GM21619 (cell line): ENCODE data around the gene LIF.

Source experiments
- ATAC-seq: cut with Tn5 transposase; IDR thresholded peaks from one replicate; pipeline ENCODE4 v1.9.1; 2021; ENCODE audit not compliant: unreplicated experiment

Gene LIF

GRCh38 chr22:30265131-30265720, 18.7 kb upstream of the LIF start:
- ATAC-seq = peak; percentile 1

GRCh38 chr22:30263883-30264282, 17.3 kb upstream of the LIF start:
- ATAC-seq = no peak

DNA sequence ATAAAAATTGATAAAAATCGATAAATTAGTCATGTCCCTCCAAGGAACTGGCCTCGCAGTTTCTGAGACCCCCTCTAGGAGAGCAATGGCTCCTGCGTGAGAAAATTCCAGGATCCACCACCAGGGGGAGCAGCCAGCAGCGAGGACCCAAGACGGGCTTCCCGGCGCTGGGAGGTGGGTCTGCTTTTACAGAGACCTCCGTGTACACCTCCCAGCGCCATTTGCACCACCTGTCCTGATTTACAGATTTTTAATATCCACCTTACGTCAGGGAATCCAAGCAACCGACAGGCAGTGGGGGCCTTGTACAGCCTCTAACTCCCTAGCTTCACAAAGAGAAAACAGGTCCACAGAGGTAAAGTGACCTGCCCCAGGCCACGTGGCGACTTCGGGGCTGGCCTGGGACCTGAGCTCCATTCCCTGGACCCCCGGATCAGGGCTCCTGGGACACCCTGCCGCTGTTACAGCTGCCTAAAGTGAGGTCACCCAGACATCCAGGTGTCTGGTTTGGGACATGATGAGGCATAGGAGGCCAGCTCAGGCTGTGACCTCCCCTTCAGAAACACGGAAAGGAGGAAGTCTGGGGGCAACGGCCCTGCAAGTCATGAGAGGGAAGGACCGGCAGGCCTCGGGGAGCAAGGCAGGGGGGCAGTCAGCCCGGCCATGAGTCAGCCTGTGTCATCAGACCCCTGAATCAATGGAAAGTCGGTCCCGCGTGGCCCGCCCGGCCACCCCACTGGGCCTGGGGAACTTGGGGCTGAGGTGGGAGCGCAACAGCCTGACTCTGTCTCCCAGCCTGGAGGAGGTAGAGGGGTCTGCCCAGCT, 16.6 kb upstream of the LIF start:
- no peak for ATAC-seq

- no peak for ATAC-seq
These were observed 15.6 kb upstream of the LIF start for GRCh38 chr22:30262112-30262511.

GRCh38 chr22:30261134-30261533, 14.6 kb upstream of the LIF start:
- no peak for ATAC-seq

DNA sequence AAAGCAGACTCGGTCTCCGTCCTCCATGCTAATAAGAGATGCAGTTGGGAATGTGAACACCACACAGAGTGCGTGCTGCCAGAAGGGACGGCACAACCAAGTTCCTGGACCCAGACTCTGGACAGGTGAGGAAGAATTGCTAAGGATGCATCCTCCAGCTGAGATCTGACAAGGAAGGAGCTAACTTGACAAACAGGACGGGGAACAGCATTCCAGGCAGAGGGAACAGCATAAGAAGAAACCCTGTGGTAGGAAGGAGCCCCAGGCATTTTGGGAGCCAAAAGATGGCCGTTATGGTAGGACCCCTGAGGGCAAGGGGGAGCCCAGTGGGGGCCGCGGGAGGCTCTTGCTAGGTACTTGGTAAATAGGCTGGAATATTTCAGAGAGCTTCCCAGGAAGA, 14.1 kb upstream of the LIF start:
- no peak for ATAC-seq

DNA sequence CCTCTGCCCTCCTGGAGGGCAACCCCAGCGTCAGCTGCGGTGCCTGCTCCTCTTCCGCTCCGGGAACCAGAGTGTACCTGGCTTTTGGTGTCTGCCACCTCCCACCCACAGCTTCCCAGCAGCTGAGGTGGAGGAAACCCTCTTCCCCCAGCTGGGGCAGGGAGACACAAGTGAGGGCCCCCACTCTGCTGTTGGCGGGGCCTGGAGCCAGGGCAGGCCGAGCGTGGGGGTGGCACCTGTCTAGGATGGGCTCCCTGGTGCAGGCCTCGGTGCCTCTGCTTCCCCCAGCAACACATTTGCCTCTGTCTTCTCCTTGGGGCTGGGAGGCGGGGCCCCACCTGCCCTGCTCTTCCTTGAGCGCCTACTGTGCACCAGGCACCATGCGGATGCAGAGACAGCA, 13.7 kb upstream of the LIF start:
- no peak for ATAC-seq

- ATAC-seq = no peak
These were observed 7.8 kb upstream of the LIF start for GRCh38 chr22:30254314-30254713.

GRCh38 chr22:30253205-30253852, 6.8 kb upstream of the LIF start:
- ATAC-seq = no peak

DNA sequence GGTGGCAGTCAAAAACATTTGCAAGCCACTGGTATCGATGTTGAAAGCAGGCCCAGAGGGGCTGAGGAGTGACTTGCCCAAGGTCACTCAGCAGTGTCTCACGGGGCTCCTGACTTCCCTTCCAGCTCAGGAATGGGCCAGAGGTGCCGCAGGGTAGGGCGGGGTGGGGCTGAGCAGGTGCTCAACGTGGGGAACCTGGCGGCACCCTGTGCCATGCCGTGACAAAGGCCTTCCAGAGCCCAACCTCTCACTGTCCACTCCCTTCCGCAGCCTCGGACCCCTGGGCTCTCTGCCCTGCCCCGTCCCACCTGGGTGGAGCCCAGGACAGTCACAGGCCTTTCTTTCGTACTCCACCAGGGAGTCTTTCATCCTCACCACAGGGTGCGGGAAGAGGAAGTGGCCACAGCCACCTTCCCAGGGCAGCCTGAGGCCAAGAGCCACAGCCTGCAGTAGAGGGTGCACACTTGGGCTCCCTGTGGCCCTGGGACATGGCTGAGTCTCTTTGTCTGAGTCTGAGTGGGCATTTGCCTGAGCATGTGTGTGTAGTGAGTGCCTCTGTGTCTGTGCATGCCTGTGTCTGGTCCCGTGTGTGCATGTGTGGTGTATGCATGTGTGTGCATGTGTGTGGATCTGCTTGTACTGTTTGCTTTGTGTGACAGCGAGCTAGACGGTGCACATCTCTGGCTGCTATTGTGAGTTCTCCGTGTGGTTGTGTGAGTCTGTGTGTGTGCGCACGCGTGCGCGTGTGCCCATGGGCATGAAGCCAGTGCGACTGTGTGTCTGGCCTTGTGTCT, 6.0 kb upstream of the LIF start:
- ATAC-seq = no peak

DNA sequence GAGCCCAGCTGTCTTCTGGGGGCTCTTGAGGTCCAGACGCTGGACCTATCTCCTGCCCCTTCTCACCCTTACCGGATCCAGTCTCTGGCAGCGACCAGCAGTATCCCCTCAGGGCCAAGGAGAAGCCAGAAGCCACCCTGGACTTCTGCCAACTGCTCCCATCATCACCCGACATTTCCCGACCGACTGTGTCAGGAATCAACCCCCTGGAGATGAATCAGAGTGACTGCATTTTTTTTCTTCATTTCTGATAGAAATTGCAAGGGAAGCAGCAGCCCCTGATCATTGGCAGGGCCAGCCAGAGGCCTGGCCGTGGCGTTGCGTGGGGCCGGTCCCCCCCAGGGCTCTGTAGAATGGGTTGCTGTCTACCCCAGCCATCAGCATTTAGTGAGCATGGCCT, 5.2 kb upstream of the LIF start:
- no peak for ATAC-seq

DNA sequence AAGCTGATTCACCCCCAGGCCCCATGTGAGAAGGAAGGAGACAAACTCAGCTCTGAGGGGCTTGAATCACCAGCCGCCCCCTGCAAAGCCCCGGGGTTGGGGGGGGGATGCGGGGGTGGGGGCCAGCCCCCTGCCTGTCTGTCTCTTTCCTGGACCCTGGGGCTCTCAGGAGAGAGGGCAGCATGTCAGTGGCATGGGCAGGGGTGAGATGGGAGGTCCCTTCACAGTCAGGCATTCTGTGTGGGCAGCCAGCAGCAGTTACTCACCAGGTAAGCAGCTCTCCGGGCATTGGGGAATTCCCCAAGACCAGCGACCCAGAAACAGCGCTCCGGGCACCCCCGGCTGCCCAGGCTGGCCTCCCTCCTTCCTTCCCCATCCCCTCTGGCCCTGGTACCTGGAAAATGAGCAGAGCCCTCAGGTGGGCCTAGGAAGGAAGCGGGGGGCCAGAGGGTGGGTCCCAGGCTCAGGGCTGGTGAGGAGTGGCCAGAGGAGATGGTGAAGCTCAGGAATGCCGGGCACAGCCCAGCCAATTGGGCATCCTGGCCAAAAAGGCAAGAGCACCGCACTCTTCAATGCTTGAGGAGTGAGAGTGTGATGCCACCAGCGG, 4.2 kb upstream of the LIF start:
- no peak for ATAC-seq

DNA sequence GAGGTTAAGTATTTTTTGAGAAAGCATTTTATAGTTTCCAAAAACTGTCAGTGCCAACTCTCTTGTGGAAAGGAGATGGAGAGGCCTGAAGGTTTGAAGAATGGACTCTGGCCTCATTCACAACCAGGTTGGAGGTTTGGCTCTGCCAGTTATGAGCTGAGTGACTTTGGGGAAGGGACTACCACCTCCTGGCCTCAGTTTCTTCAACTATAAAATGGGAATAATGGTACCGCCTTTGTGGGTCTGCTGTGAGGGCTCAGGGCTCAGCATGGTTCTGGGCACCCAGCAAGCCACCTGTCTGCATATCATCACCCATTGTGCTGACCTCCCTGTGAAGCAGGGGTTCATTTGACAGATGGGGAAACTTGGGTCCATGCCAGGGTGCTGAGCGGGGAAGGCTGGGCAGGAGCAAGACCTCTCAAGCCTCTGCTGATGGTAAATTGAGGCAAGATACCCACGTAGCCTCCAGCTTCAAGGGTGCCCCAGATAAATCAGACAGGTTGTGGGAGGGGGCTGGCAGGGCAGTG, 3.5 kb upstream of the LIF start:
- no peak for ATAC-seq

- ATAC-seq = no peak
These were observed 2.8 kb upstream of the LIF start for GRCh38 chr22:30249049-30250038.

- ATAC-seq = no peak
These were observed 1.9 kb upstream of the LIF start for GRCh38 chr22:30248484-30248883.

GRCh38 chr22:30247974-30248373, 1.4 kb upstream of the LIF start:
- no peak for ATAC-seq

DNA sequence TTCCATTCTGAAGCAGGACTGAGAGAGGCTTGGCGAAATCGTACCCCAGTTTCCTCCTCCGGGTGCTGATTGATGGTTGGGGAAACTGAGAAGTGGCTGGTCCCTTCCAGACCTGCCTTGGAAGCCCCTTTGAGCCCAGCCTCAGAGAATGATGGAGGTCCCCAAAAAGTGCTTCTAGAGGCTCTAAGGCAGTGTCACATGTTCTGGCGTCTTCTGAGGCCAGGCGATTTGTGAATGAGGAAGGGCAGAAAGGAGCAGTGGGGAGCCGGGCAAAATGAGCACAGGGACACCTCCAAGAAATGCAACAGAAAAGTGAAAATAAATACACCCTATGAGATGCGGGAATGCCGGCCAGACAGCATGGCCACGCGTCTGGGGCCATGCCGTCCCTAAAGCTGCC, 1.0 kb upstream of the LIF start:
- no peak for ATAC-seq

DNA sequence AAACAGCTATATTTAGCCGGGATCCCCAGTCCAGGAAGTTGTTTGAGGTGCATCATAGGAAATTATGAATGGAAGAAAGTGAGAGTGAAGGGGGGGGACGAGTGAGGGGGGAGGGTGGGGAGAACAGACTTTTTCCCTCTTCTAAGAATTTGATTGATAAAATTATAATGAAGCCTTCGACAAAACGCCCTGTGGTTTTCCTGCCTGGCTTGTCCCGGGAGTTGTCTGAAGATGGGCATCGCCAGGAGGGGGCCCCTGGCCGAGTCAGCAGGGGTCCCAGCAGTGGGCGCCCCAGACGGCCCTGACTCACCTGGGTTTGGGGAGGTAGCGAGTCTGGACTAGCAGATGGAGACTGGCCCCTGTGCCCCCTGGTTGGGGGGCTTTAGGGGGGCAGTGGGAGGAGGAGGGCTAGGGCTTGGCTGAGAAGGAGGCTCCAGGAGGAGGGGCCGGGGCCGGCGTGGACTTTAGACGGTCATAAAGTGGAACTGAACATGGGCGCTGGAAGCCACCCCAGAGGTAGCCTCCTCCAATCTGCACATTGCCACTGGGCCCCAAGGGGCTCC, 336 bp upstream of the LIF start:
- ATAC-seq = no peak
